A549 treated with ZK216348 at 1 μM for 4 hours (cell line): ENCODE measurements around the gene CENPQ. TPM values are rescaled to one million over a fixed set of nuclear protein-coding genes. Genes with fewer than 3 reads are reported as not detected.

ENCODE experiments used
- total RNA-seq: library from RNA; stranded (reverse); fragments of 200-300 nt; extraction: Qiagen RNA extraction; gene quantifications from 5 replicates; pipeline ENCODE4 v1.2.3, GENCODE V29; 2022; ENCODE audit warnings: low read depth

The CENPQ gene
- 3.7 to 9.8 TPM (median 6.3 TPM) in 5 replicates for total RNA-seq

GRCh38 chr6:49462927-49463611 lies at the start of gene CENPQ, which contains the start of gene MMUT:
Gene CENPQ (plus strand): TSS chr6:49463370. CDS start chr6:49470177, 6,807 bp downstream.
Gene MMUT (minus strand): TSS chr6:49463253. CDS start chr6:49459466, 3,787 bp downstream.

GRCh38 chr6:49499623-49500022 lies 36.5 kb downstream of the CENPQ start, which contains the start of gene GLYATL3:
Gene GLYATL3 (plus strand): TSS chr6:49499923. CDS start chr6:49511991, 12,068 bp downstream.

Other genes starting within 250 kb of the CENPQ start
- gene MMUT, start 117 bp upstream of the CENPQ start, total RNA-seq: 4.6 to 6.5 TPM (median 6.0 TPM) in 5 replicates
- gene GLYATL3, start 36.6 kb downstream of the CENPQ start, total RNA-seq: not detected in 5 replicates
- gene C6orf141, start 87.3 kb downstream of the CENPQ start, total RNA-seq: 12.6 to 16.6 TPM (median 14.4 TPM) in 5 replicates
- 0.11 TPM in 1 of 5 replicates, not detected in the others for gene RHAG, start 173.5 kb downstream of the CENPQ start, total RNA-seq